NCI-H146 (cell line): ENCODE measurements around the gene GRK4.
"Not testable (repeated sequence)": the region's sequence is repeated elsewhere in the genome, so short reads cannot be mapped to it uniquely, and the experiment has no call there.

Source experiments
- DNase-seq: peaks from one replicate; lab custom pipeline; 2025; lab: John Stamatoyannopoulos, UW

GRK4 gene

DNA sequence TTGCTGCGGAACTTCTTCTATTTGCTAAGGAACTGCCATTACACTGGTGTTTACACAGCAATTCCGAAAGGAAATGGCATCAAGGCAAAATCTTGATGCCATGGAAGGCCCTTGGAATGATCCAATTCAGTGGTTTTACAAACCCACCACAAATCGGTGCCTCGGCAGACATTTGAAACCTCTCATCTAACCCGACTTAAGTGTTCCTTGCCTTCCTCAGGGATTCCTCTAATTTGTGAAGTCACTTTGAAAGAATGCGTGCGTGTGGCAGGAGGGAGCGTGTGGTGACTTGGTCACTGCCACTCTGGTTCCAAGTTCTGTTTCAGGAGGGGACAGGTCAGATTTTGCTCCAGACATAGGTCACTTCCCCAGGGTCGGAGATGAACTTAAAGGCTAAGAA lies 4.9 kb upstream of the GRK4 start:
- DNase-seq: no peak

DNA sequence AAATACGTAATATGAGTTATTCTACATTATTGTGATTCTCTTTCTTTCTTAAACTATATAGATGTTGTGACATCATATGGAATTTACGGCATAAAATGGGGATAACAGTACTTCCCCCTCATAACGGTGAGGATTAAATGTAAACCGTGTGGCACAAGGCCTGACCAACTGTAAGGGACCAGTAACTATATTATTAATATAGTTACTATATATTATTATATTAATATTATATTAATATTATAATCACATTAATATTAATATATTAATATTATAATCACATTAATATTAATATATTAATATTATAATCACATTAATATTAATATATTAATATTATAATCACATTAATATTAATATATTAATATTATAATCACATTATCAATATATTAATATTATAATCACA lies 2.9 kb upstream of the GRK4 start:
- DNase-seq: not testable (repeated sequence)

DNA sequence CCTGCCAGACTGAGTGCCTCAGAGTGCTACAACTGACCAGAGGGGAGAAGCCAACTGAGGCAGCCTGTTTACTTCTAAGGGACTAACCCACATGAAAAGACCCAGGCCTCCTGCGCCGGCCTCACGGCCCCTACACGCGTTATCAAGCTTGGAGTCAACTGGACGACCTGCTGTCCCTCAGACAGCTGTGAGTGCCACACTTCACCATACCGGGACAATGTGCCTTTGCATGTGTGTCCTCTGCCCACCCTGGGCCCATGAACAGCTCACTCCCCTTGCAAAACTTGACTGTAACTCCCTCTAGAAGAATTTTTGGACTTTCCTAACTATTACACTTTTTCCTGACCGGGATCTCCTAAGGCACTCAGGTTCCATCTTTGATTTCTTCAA lies 2.0 kb upstream of the GRK4 start:
- no peak for DNase-seq

DNA sequence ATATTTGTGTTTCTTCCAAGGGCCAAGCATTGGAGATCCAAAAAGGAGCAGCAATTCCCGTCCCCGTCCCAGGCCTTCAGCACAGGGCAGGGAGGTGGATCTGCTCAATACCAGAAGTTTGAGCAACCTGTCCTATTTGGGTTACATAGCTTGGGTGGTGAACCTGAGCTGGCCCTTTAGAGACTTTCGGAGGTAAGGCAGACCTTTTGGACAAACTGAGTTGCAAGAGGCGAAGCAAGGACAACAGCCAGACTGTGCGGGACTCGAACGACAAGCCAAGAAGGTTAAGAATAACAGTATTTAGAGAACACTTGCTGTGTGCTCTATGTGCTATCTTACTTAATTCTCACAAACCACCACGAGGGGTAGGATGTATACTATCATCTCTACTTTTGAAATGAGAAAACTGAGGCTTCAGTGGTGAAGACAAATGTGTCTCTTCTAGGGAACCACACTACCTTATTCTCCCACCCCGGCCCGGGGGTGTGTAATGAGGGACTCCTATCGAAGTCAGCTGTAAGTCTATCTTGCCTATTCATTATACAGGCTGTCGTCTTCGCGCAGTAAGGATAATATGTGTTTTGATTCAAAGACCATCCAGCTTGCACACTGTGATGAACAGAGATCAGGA lies 1.4 kb upstream of the GRK4 start:
- DNase-seq: no peak

DNA sequence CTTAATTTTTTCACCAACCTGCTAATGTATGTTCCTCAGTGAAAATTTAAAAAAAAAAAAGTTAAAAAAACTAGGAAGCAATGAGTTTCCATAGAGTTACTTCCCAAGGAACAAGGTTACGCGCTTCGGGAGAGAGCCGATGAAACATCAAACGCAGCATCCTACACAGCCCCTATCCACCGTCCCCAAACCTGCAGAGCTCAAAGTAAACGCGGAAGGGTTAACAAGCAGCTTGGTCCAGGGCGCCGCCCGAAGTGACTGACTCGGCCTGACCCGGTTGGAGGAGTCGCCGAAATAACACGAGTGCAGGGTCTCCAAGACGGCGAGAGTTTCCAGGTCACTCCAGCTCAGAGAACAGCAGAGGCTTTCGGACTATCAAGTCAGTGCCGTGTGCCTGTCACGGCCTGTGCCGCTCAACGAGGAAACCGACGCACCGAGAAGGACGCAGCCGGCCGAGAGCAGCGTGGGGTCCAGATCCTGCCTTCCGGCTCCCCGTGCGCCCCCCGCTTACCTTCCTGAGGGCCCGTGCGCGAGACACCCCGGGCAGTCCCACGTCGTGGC lies 677 bp upstream of the GRK4 start:
- peak; percentile 68 for DNase-seq

DNA sequence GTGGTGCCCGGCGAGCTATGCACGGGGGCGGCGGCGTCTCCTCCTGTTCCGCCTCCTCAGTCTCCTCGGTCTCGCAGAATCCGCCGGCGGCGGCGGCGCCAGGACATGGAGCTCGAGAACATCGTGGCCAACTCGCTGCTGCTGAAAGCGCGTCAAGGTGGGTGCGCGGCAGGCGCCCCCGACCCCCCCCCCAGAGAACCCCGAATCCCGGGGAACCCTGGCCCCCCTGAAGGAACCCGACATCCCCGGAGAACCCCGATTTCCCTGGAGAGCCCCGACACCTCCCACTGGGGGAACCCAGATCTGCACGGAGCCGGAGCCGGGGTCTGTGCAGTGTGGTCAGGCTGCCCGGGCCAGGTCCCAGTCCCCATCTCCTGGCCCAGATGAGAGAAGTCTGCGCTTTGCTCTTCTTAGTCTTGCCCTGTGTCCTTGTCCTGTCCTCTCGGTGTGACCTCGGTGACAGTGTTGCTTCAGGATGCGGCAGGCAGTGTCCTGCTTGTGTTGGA lies 648 bp downstream of the GRK4 start:
- no peak for DNase-seq

DNA sequence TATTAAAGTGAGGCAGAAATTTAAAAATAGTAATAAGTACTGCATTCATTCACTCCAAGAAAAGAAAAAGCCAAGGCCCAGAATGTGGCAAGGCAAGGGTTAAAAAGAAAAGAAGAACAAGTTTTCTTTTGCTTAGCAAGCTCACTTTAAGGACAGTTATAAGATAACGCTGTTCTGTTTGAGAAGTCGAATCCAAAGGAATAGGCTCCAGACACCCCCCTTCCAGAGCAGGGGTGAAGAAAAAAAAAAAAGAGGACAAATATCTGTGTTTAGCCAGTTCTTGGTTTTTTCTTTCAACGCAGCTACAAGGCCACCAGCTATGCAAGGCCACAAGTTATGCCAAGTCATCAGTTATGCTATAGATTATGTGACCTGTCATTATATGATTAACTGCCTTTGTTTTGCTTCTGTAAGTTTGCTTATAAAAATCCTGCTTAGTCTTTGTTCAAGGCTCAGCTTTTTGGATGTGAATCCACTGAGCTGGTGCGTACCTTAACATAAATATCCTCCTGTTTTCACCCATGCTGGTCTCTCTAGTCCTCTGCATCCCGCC lies 1.4 kb downstream of the GRK4 start:
- no peak for DNase-seq

DNA sequence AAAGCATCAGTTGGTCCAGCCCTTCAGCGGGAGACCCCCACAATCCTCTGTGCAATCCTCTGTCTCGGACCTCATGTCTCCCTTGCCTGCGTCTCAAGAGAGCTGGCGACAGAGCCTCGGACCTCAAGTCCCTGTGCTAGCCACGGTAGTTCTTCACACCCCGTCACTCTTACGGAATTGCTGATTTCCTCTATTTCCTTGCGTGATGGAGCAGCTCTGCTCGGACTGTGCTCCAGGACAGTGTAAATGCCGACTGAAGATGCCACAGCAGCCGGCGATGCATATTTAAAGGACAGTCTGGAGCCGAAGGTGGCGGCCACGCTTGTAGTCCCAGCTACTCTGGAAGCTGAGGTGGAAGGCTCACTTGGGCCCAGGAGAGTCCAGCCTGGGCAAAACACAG lies 1.9 kb downstream of the GRK4 start:
- DNase-seq: no peak

DNA sequence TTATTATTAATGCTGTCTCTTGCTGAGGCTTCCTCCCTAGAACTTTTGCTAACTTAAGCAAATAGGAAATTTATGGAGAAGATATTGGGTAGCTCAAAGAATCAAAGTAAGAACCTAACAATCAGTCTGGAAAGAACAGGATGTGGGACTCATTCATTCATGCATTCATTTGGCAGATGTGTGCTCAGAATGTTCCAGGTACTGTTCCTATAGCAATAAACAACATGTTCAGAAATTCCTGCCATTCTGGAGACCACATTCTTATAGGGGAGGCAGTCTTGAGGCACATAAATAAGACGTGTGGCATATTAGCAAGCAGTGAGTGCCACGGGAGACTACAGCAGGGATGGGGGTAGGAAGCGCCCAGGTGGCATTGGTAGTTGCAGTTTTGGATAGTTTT lies 5.0 kb downstream of the GRK4 start:
- DNase-seq: no peak

DNA sequence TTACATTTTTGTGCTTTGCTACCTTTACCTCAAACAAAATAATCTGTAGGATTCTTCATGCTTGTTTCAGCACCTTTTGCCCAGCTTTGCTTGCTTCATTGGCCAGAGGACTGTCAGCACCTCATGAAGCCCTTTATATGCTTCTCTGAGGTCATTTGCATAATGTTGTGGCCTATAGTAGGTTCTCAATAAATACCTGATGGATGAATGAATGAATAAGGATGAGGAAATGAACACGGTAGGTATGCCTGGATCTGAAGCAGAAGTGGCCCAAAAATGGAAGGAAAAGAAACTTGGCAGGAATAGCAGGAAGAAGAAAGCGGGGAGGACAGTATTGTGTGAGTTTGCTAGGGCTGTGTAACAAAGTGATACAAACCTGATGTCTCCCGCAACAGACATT lies 7.9 kb downstream of the GRK4 start:
- no peak for DNase-seq

DNA sequence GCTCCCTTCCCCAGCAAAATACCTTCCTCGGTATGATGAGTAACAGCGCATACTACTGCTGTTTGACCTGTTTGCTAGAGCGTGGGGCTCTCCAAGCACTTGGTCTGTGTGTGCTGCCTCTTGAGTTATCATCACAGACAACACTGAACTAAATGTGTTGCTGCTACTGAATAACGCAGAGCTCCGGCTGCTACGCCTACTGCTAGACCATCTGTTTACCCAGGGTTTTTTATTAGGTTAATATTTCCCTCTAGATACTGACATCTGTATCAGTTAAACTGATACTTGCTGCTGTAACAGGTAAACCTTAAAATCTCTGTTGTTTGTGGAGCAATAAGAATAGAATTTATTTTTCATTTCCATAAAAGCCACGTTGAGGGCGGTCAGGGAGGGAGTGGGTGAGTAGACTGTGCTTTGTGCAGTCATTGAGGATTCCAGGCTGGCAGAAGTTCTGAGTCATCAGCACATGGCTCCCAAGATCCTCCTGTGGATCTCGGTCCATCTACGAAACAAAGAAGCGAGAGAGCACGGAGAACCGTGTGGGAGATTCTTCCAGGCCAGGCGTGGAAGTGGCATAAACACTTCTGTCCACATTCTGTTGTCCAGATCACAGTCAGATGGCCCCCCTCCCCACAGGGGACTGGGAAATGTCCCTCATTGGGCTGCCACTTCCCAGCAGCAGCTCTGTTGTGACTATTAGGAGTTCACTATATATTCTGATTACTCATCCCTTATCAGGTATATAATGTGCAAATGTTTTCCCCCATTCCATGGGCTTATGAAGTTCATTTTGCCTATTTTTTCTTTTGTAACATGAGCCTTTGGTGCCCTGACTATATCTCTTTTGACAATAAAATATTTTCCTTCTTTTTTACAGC lies 14.1 kb downstream of the GRK4 start:
- DNase-seq: no peak

DNA sequence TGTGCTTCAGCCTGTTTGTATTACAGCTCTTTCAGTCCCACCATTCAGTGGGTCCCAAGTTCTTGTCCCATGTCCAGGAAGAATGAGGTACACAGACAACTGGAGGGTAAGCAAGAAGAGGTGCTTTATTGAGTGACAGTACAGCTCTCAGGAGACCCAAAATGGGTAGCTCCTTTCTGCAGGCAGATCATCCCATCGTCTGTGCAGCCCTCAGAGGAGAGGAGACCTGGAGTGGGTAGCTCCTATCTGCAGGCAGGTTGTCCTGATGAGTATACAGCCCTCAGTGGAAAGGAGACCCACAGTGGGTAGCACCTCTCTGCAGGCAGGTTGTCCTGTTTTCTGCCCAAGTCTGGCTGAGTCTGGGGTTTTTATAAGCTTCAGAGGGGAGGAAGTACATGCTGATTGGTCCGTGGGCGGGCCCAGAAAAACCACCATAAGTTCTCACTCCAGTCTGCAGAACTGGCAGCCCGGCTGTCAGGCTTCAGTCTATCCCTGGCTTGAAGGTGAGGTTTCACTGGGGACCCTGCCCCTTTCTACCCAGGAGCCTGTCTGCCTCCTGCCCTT lies 18.0 kb downstream of the GRK4 start:
- DNase-seq: no peak

DNA sequence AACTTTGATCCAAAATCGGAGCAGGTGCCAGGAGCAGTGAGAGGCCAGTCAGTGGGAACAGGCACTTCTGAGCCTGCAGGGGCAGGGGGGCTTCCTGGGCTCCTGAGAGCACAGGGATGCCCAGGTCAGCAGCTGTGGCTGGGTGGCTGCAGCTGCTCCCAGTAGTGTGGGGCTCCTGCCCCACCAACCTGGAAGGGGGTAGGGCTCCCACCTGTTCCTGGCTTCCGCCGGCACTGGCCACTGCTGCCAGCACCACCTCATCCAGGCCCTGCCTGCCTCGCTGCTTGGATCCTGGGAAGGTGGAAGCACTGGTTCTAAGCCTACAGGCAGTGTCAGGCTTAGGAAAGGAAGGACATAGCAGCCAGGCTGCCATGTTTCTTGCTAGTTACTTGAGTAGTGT lies 18.6 kb downstream of the GRK4 start:
- no peak for DNase-seq

DNA sequence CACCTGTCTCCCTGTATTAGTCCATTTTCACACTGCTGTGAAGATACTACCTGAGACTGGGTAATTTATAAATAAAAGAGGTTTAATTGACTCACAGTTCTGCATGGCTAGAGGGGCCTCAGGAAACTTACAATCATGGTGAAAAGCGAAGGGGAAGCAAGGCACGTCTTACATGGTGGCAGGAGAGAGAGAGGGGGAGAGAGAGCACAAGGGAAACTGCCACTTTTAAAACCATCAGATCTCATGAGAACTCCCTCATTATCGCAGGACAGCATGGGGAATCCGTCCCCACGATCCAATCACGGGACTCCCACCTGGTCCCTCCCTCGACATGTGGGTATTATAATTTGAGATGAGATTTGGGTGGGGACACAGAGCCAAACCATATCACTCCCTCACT lies 20.3 kb downstream of the GRK4 start:
- not testable (repeated sequence) for DNase-seq

DNA sequence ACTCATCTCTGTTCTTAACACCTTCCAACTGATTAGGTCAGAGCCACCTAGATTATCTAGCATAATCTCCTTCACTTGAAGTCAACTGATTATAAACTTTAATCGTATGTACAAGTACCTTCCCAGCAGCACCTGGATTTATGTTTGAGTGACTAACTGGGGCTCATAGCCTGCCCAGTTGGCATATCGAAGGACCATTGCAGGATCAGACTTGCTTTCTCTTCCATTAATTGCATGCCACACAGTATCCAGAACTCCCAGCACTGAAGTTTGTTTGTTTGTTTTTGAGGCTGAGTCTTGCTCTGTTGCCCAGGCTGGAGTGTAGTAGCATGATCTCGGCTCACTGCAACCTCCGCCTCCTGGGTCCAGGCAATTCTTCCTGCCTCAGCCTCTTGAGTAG lies 27.9 kb downstream of the GRK4 start:
- no peak for DNase-seq

DNA sequence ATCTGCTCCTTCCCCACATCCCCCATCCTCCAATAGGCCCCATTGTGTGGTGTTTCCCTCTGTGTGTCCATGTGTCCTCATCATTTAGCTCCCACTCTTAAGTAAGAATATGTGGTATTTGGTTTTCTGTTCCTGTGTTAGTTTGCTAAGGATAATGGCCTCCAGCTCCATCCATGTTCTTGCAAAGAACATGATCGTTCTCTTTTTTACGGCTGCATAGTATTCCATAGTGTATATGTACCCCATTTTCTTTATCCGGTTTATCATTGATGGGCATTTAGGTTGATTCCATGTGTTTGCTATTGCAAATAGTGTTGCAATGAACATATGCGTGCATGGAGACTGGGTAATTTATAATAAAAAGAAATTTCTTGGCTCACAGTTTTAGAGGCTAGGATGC lies 31.5 kb downstream of the GRK4 start:
- DNase-seq: no peak

DNA sequence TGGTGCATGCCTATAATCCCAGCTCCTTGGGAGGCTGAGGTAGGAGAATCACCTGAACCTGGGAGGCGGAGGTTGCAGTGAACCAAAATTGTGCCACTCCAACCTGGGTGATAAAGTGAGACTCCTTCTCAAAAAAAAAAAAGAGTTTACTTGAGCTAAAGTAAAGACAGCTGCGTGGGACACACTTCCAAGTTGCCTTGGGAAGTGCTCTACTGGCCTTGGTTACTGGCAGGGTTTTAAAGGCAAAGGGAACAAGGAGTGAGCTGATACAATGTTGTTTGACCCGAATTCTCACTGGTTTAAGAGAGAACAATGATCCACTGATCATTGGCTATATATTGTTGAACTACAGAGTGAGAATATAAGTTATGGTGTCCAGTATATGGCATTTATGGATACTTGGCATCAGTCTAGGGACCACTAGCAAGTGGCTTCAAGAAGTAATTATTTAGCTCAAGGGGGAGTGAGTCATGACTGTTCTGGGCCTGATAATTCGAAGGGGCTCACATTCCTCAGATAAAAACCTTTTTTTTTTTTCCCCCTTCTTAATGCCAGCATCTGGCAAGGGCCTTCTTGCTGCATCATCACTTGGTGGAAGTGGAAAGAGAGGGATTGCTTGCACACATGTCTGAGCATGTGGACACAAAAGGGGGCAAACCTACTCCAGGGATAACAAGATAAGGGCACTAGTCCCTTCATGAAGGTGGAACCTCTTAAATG lies 32.3 kb downstream of the GRK4 start:
- DNase-seq: no peak

DNA sequence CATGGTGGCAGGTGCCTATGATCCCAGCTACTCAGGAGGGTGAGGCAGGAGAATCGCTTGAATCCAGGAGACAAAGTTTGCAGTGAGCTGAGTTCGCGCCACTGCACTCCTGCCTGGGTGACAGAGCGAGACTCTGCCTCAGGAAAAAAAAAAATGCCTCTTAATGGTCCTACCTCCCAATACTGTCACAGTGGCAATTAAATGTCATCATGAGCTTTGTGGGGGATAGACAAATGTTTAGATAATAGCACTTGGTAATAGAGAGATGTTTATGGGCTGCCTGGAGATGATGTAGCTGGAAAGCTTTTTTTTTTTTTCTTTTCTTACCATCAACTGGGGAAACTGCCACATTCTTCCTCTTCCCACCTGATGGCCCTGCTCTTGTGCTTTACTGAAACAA lies 33.0 kb downstream of the GRK4 start:
- DNase-seq: peak; percentile 74

DNA sequence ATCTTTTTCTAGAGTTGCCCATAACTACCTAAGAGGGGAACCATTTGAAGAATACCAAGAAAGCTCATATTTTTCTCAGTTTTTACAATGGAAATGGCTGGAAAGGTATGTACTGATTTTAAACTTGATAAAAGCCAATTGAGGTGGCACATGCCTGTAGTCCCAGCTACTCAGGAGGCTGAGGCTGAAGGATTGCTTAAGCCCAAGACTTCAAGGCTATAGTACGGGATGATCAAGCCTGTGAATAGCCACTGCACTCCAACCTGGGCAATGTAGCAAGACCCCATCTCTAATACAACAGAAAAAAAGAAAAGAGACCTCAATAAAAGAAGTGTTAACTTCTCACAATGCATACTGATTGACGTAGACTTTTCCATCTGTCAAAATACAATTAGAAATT lies 44.4 kb downstream of the GRK4 start:
- DNase-seq: no peak

DNA sequence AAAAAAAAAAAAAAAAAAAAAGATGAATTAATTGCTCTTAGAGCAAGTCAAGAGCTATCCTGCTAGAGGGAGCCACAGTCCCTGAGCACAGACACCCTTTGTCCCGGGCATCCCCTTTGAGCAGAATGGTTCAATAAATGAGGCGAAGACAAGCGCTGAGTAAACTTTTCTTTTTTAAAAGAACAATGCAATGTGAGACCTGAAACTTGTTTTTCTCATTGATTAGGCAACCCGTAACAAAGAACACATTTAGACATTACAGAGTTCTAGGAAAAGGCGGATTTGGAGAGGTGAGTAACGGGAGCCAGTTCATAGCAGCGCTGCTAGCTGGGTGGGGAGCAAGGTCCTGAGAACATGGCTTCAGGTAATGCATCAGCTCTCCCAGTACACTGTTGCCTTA lies 46.1 kb downstream of the GRK4 start:
- DNase-seq: peak; percentile 67

DNA sequence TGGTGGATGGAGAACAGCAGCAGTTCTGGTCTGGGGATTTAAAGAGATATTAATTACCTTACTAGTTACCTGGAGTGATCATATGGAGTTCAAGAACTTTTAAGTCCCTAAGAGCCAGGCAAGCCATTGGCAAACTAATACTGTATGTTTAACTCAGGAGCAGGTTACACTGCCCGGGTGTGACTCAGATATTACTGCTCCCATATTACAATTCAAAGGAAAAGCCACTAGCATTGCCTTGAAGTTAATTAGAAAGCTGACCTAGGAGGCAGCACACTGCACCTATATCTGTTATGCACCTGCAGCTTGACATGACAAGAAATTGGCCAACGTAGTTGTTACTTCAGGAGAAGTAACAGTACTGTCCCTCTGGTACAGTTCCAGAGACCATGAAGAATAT lies 47.2 kb downstream of the GRK4 start:
- DNase-seq: no peak

DNA sequence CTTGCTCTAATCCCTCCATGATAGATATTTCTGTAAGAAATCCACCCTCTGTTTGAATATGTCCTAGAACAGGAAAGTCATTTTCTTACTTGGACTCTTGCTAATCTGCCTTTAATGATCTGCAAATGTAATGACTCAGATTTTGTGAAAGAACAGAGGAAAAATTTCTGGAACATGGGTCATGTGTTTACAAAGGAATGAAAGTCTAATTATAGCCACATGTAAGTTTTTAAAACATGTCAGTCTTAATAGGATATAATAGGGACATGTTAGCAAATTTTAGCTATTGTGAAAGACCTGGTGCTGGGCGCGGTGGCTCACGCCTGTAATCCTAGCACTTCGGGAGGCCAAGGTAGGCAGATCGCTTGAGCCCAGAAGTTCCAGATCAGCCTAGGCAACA lies 47.6 kb downstream of the GRK4 start:
- DNase-seq: no peak
